Measurements from ENCODE around the gene MICALL2. TPM values are rescaled to one million over a fixed set of nuclear protein-coding genes. Genes with fewer than 3 reads are reported as not detected.

The MICALL2 gene
- total and polyA plus RNA-seq, 2 donors from 2014 or later: 16.6 to 53.4 TPM

DNA sequence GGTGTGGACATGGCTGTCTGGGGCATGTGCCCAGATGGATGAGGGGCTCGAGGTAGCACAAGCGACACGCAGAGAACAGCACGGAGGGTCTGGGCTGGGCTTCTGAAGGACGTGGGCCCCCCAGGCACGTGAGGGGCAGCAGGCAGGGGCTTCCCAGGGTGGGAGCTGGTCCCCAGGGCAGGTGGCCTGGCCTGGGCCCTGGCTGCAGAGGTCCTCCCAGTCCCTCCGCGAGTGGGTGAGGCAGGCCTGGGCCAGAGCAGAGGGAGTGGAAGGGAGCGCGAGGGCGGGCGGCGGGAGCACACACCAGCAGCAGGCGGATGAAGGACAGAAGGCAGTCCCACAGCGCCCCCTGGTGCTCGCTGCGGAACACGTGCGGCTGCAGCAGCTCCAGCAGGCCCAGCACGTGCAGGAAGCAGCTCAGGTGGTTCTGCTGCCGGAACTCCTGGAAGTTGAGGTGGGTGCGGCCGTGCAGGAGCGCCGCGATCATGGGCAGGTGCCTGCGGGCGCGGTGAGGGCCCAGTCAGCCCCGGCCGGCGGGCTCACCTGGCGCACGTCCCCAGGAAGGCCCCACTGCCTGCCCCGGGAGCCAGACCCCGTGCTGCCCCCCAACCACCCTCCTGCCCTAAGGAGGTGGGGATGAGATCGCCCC, 14.7 kb upstream of the MICALL2 start:
- no peak overlapping the region for H3K27ac ChIP-seq (ENCODE audit: low read depth in 2 of 2, low read length in 2 of 2)
- H3K4me3 ChIP-seq (ENCODE audit: low read length in 3 of 3): no peak overlapping the region
- H3K4me1 ChIP-seq (ENCODE audit: control insufficient read depth in 2 of 3, insufficient read depth in 2 of 3, low read depth in 1 of 3, low read length in 3 of 3): no peaks in the 10 kb centered on the region
- peaks cover 0 to 3% (median 0%) of the 10 kb centered on the region in 3 donors for H3K36me3 ChIP-seq (ENCODE audit: control insufficient read depth in 2 of 3, insufficient read depth in 3 of 3, low read length in 3 of 3)
- FAIRE-seq (no peak), DNase-seq (peak; percentile 91 to 96 (median 93))
- H3K27me3 ChIP-seq (ENCODE audit: control insufficient read depth, insufficient read depth, low read length): no peaks in the 10 kb centered on the region
- TF ChIP-seq, protein P1, sequence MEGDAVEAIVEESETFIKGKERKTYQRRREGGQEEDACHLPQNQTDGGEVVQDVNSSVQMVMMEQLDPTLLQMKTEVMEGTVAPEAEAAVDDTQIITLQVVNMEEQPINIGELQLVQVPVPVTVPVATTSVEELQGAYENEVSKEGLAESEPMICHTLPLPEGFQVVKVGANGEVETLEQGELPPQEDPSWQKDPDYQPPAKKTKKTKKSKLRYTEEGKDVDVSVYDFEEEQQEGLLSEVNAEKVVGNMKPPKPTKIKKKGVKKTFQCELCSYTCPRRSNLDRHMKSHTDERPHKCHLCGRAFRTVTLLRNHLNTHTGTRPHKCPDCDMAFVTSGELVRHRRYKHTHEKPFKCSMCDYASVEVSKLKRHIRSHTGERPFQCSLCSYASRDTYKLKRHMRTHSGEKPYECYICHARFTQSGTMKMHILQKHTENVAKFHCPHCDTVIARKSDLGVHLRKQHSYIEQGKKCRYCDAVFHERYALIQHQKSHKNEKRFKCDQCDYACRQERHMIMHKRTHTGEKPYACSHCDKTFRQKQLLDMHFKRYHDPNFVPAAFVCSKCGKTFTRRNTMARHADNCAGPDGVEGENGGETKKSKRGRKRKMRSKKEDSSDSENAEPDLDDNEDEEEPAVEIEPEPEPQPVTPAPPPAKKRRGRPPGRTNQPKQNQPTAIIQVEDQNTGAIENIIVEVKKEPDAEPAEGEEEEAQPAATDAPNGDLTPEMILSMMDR (IDR thresholded peaks at IDR 0.05; ENCODE audit: borderline replicate concordance, extremely low read depth, insufficient read depth): peak; percentile 96
- no peak overlapping the region for H3K9ac ChIP-seq (ENCODE audit: low read length in 3 of 3)
- no peaks in the 10 kb centered on the region for H3K9me3 ChIP-seq (ENCODE audit: control insufficient read depth in 2 of 3, insufficient read depth in 1 of 3, low read length in 3 of 3)
- intact Hi-C loops (cut with DNase I): no loop called here

DNA sequence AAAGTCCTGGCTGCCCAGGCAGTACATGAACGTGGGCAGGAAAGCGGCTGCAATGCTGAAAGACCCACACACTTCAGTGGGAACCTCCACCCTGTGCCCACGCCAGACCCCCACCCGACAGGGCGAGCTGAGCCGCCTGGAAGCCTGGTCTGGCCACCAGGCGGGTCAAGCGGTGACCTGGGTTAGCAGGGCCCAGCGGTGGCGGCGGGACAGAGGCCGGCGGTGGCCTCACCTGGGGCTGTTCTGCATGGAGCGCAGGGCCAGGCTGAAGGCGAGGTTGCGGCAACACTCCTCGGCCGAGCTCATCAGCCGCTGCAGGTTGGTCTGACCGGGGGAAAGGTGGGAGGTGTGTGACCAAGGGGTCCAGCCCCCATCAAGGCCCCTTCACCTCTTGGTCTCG, 11.6 kb upstream of the MICALL2 start:
- DNase-seq: no peak
- intact Hi-C loops (cut with DNase I): no loop called here

DNA sequence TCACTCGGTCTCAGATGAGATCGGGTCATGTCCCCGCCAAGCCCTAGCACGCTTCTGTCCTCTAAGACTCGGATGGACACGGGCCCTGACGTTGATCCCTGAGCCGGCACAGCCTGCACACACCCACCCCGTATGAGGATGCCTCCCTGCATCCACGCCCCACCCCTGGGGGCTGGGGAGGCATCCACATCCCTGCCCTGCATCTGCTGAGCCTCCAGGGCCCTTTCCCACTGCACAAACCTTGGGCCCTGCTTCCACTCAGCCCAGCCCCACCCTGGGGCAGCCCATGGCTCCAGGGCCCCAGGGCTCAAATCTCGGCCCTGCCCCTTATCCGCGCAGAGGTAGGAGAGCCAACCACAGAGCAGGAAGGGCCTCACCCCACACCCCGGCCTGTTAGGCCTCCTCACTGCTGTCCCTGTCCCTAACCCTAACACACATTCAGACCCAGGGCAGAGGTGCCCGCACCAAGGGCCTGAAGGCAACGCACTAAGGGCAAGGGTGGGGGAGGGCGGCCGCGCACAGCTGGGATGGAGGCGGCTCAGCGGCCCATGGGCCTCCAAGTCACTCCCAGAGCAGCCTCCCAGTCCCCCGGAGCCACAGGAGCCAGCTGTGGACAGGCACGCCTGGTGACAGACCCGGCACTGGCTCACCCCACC, 9.5 kb upstream of the MICALL2 start:
- DNase-seq (no peak), FAIRE-seq (no peak)
- TF ChIP-seq, protein P1 (IDR thresholded peaks at IDR 0.05; ENCODE audit: borderline replicate concordance, extremely low read depth, insufficient read depth): no peak
- Histone ChIP-seq H3K36me3 (ENCODE audit: control insufficient read depth in 2 of 3, insufficient read depth in 3 of 3, low read length in 3 of 3) (no peaks in the 10 kb centered on the region), H3K27ac (ENCODE audit: low read depth in 2 of 2, low read length in 2 of 2) (no peak overlapping the region), H3K27me3 (ENCODE audit: control insufficient read depth, insufficient read depth, low read length) (no peaks in the 10 kb centered on the region), H3K9ac (ENCODE audit: low read length in 3 of 3) (no peak overlapping the region), H3K9me3 (ENCODE audit: control insufficient read depth in 2 of 3, insufficient read depth in 1 of 3, low read length in 3 of 3) (no peaks in the 10 kb centered on the region), H3K4me1 (ENCODE audit: control insufficient read depth in 2 of 3, insufficient read depth in 2 of 3, low read depth in 1 of 3, low read length in 3 of 3) (peaks cover 0 to 4% (median 0%) of the 10 kb centered on the region in 3 donors), H3K4me3 (ENCODE audit: low read length in 3 of 3) (no peak overlapping the region)
- intact Hi-C loops (cut with DNase I): no loop called here

More for the DNA sequence above, 11.6 kb upstream of the MICALL2 start:
- Histone ChIP-seq H3K27me3 (ENCODE audit: control insufficient read depth, insufficient read depth, low read length) (no peaks in the 10 kb centered on the region), H3K4me1 (ENCODE audit: control insufficient read depth in 2 of 3, insufficient read depth in 2 of 3, low read depth in 1 of 3, low read length in 3 of 3) (peaks cover 0 to 4% (median 0%) of the 10 kb centered on the region in 3 donors), H3K36me3 (ENCODE audit: control insufficient read depth in 2 of 3, insufficient read depth in 3 of 3, low read length in 3 of 3) (no peaks in the 10 kb centered on the region), H3K9me3 (ENCODE audit: control insufficient read depth in 2 of 3, insufficient read depth in 1 of 3, low read length in 3 of 3) (no peaks in the 10 kb centered on the region), H3K9ac (ENCODE audit: low read length in 3 of 3) (no peak overlapping the region), H3K27ac (ENCODE audit: low read depth in 2 of 2, low read length in 2 of 2) (no peak overlapping the region), H3K4me3 (ENCODE audit: low read length in 3 of 3) (no peak overlapping the region)
- TF ChIP-seq, protein P1 (IDR thresholded peaks at IDR 0.05; ENCODE audit: borderline replicate concordance, extremely low read depth, insufficient read depth): no peak
- FAIRE-seq: no peak
